ENCODE results near the gene FAM53A.

FAM53A gene, protein sequence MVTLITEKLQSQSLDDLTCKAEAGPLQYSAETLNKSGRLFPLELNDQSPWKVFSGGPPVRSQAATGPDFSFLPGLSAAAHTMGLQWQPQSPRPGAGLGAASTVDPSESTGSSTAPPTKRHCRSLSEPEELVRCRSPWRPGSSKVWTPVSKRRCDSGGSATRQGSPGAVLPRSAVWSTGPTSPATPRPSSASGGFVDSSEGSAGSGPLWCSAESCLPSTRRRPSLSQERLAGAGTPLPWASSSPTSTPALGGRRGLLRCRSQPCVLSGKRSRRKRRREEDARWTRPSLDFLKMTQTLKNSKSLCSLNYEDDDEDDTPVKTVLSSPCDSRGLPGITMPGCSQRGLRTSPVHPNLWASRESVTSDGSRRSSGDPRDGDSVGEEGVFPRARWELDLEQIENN

DNA sequence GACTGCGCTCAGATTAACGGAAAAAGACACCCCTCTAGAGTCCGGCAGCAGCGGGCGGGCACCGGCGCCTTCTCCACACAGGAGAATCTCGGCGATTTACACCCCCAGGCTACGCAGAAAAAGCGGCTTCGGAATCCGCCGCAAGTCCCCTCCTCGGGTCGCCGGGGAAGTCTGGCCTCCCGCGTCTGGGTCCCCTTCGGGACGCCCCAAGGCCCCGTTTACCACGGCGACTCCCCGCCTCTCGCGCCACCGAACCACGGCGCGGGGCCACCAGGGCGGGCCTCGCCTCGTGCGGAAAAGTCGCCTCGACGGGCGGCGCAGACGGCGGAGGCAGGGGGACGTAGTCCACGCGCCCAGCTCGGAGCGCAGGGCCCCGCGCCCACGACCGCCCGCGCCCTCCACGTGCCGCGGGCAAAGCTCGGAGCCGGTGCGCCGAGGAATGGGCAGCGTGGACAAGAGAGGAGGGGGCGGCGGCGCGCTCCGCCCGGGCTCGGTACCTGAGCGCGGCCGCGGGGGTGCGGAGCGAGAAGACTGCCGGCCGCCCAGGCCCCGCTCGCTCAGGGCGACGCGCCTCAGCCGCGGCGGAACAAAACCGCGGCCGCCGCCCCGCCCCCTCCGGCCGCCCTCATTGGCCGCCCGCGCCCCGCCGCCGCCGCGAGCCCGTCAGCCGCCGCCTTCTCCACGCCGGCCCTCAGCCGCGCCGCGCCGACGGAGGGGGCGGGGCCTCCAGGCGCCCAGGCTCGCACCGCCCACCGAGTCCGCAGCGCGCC lies at the start of gene FAM53A:
FAM53A (minus strand) TSS at position 578 of the 770 bp plus-strand sequence. CDS start 15,572 bp downstream, outside the sequence.
- peak; percentile 14 for DNase-seq

GRCh38 chr4:1732911-1733310 lies 48.8 kb upstream of the FAM53A start:
- no peak for DNase-seq

DNA sequence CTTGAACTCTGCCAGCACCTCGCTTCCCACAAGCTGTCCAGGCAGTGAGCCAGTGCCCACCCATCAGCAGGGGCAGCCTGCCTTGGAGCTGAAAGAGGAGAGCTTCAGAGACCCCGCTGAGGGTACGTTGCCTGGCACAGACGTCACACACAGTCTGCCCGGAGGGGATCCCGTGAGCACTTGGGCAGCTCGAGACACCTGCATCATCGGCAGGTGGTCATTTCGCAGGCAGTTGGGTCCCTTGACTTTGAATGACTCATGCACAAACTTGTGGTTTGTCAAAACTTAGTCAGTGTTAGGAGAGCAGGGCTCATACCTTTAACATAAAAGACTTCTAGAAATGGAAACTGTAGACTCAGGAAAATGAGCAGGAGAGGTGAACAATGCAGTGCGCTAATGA lies 47.1 kb upstream of the FAM53A start:
- DNase-seq, result no peak

DNA sequence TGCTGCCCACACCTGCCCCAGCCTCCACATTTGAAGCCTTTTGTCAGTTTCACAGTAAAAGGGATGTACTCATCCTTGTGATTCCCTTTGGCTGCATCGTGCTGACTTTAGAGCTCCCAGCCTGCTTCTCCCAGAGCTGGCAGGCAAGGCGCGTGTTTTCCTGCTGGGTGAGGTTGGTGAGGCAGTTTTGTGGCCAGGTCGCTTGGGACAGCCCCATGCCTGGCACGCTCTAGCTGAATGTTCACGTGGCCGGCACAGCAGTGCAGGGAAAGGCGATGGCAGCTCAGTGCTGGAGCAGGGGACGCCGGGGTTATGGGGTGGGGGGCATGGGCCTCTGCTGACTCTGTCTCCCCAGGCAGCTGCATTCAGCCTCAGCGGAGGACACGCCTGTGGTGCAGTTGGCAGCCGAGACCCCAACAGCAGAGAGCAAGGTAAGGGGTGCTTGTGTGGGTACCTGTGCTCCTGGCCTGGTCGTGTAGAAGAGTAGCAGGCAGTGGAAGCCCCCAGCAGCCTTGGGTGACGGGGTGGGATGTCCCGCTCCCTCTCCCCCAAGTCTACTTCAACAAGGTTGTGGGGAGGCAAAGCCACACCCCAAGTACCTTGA lies 46.5 kb upstream of the FAM53A start:
- no peak for DNase-seq

GRCh38 chr4:1728061-1728980 lies 44.2 kb upstream of the FAM53A start:
- no peak for DNase-seq

- DNase-seq, result no peak
These were observed 43.3 kb upstream of the FAM53A start for GRCh38 chr4:1727117-1728031.

DNA sequence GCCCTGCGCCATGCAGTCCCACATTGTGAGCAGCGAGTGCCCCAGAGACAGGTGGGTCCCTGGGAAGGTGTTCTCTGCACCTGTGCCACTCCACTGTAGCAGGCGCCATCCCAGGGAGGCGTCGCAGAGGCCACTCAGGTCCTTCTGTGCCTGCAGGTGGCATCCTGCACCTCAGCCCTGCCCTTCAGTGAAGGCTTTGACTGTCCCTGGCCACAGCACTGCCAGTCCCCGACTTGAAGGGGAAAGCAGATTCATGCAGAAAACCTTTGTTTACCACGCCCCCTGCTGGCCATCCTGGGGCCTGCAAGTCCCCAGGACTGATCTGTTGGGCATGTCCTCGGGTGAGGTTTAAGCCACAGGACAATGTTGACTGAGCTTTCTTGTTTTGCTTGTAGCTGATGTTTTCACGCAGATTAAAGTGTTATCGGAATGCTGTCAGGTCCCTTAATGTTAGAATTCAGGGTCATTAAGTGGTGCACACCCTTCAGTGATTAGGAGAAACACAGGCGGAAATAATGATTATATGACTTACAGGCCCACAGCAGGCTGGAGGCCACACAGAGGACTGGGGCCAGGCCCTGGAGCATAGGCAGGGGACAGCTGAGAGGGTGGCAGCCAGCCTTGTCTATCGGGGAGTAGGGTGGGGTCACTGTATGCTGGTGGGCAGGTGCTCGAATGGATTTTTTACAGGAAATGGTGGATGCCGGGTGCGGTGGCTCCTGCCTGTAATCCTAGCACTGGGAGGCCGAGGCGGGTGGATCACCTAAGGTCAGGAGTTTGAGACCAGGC lies 42.2 kb upstream of the FAM53A start:
- DNase-seq, result peak; percentile 84

DNA sequence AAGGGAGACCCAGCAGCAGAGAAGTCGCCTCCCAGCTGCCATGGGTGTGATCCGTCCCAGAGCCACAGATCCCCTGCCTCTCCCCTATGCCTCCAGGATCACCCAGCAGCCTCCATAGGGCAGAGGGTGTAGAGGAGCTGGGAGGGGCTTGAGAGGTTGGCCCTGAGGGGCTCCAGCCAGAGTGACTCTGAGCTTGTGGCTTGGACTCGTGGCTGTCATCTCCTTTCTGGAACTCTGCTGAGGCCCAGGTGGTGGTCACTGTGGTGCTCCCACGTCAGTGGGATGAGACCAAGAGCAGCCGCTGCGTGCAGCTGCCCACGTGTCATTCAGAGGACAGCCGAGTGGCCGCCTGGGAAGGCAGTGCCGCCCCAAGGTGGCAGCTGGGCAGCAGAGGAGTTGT lies 41.4 kb upstream of the FAM53A start:
- no peak for DNase-seq

DNA sequence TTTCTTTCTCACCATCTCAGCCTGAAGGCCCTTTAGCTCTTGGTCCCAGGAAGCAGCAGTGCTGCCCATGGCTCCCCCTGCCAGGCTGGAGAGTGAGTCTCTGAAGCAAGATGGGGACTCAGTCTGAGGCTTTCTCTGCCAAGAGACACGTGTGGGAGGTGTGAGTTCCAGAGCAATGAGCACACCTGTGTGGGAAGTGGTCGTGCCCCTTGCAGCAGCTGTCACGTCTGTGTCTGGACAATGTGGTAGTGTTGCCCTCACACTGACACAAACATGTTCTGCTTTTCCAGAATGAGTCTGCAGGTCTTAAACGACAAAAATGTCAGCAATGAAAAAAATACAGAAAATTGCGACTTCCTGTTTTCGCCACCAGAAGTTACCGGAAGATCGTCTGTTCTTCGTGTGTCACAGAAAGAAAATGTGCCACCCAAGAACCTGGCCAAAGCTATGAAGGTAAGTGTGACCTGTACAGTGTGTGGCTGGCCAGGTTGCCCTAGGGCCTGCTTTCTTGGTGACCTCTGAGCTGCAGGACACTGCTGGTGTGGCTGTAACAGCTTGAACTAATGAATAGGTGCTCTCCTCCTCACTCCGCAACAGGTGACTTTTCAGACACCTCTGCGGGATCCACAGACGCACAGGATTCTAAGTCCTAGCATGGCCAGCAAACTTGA lies 39.2 kb upstream of the FAM53A start:
- peak; percentile 25 for DNase-seq

DNA sequence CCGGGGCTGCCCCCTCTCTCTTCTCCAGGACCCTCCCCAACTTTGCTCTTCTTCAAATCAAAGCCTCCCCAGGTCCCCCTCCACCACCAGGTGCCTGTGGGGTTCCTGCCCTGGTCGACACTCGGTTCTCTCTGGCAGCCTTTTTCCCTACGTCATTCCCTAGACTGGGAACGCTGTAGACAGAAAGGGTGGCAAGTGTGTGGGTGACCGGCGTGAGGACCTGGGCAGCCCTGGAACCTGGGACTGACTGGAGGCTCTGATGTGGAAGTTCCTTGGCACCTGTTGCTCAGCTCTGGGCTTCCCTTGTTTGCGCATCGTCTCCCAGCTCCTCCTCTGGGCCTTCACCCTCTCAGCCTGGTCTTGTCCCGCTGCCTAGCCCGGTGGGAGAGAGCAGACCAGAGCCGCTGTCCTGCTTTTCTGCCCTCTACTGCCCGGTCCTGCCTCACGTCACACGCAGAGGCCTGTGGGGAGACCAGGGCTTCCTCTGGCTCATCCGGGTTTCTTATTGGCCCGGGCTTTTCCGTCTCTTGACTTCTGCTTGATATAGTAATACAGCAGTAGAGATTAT lies 38.5 kb upstream of the FAM53A start:
- no peak for DNase-seq

GRCh38 chr4:1721666-1722550 lies 37.8 kb upstream of the FAM53A start:
- DNase-seq, result no peak

DNA sequence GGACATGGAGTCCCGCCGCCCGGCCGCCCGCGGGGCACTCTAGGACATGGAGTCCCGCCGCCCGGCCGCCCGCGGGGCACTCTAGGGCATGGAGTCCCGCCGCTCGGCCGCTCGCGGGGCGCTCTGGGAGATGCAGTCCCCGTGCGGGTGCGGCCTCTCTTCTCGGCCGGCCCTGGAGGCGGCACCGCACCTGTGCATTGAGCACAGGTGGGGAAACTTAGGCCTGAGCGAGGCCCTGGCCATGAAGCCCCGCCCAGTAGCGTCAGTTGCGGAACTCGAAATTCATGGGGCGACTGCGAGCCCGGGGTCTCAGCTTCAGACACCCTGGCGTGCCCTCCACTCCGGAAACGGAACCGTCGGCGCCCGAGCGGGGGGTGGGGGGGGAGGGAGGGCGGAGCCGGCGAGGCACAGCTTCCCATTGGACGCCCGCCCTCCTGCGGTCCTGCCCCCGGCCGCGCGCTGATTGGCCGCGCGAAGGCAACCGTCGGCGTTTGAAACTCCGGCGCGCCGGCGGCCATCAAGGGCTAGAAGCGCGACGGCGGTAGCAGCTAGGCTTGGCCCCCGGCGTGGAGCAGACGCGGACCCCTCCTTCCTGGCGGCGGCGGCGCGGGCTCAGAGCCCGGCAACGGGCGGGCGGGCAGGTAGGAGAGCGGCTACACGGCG lies 37.0 kb upstream of the FAM53A start, which contains the start of the genes TACC3 and TMEM129:
TACC3 (plus strand) TSS at position 519 of the 663 bp plus-strand sequence. CDS start 1,901 bp downstream, outside the sequence.
TMEM129 (minus strand) TSS at position 321 of the 663 bp plus-strand sequence. CDS start 486 bp downstream, outside the sequence.
- DNase-seq, result peak; percentile 92

DNA sequence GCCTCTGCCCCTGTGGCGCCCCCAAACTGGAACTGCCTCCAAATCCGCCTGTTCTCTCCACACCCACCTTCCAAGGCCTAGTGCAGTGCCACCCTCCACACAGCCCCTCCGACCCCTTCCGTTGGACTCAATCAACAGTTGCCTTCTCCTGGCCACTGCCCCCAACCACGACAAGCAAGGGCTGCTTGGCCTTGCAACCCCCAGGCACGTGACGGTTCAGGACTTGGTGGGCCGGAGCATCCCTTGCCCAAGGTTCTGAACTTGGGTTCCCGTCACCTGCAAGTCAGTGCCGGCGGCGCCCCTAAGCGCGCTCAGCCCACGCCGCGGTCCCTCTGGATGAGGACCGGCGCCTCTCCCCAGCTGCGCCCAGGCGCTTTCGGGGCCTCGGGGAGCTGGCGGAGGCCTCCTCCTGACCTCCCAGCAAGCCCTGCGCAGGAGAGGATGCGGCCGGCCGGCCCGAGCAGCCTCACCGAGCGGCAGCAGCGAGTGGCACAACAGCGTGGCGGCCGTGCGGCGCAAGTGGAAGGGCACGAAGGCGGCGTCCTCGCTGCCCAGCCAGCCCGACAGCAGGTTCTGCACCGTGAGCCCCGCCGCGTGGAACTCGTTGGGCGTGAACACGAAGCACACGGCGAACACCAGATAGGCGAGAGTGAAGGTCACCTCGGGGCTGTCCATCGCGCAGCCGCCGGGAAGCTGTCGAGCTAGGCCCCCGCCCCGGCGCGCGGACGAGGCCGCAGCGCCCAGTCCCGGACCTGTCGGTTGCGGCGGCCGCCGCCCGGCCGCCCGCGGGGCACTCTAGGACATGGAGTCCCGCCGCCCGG lies 36.3 kb upstream of the FAM53A start:
- DNase-seq, result peak; percentile 23

- DNase-seq, result no peak
These were observed 34.2 kb upstream of the FAM53A start for GRCh38 chr4:1718095-1718850.

DNA sequence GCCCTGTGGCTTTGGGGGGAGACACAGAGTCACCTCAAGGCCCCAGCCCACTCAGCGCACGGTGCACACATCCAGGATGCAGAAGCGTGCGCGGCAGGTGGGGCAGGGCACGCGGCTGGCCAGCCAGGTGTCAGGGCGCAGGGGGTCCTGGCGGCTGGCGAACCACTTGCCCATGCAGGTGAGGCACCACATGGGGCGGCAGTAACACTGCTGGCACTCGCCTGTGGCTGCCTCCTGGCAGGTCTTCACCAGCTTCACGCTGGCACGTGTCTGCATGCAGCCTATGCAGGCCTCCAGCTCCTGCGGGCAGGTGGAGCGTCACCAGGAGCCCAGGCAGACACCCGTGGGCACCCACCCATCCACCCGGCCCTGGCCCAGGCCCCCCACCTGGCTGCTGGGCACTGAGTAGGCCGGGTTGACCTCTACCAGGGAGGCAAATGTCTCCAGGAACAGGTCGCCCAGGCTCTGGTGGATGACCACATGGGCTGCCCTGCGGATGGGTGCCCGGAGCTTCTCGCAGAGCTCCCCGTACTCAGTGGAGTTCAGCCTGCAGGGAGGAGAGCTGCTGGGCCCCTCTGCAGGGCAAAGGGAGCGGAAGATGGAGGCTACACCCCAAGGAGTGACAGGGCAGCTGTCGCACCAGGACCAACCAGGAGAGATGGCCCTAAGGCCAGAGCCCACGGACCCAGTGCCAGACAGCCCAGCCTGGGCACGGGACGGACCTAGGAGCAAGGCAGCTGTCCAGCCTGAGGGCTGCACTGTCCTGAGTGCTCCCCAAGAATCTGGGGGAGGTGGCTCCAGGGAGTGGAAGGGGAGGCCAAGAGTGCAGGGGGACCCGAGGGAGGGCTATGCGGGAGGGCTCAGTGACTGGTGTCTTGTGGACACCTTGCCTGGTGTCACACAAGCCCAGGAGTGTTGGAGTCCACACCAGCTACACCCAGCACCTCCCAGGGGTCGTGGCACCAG lies 33.3 kb upstream of the FAM53A start:
- no peak for DNase-seq

Measured in activated CD4-positive, alpha-beta T cell treated with anti-CD3 and anti-CD28 coated beads for 1 hour (primary cell).